ENCODE measurements around the gene BPGM.

DNA sequence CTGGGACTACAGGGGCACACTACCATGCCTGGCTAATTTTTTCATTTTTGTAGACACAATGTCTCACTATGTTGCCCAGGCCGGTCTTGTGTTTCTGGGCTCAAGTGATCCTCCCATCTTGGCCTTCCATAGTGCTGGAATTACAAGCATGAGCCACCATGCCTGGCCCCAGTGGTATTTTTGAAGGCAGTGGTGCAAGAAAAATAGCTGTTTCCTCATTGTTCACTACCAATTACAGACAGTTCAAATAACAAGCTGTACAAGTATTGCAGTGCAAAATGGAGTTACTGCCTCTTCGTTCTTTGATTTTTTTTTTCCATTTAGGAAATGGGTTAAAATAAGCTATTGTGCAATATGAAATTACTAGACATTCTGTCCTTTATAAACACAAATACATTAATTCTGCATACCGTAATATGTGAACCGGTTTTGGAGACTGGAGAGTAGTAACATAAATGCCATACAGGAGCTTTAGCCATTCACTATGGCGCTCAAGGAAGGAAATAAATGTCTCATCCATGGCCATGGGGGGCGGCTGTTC lies 35.0 kb upstream of the BPGM start:
- TF ChIP-seq, protein P1, sequence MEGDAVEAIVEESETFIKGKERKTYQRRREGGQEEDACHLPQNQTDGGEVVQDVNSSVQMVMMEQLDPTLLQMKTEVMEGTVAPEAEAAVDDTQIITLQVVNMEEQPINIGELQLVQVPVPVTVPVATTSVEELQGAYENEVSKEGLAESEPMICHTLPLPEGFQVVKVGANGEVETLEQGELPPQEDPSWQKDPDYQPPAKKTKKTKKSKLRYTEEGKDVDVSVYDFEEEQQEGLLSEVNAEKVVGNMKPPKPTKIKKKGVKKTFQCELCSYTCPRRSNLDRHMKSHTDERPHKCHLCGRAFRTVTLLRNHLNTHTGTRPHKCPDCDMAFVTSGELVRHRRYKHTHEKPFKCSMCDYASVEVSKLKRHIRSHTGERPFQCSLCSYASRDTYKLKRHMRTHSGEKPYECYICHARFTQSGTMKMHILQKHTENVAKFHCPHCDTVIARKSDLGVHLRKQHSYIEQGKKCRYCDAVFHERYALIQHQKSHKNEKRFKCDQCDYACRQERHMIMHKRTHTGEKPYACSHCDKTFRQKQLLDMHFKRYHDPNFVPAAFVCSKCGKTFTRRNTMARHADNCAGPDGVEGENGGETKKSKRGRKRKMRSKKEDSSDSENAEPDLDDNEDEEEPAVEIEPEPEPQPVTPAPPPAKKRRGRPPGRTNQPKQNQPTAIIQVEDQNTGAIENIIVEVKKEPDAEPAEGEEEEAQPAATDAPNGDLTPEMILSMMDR (IDR thresholded peaks at IDR 0.05; ENCODE audit: low read length), result no peak
- no peak for TF ChIP-seq EZH2 (IDR thresholded peaks at IDR 0.05; ENCODE audit: borderline replicate concordance, low read length)
